Measurements from ENCODE around the gene CKB. TPM values are rescaled to one million over a fixed set of nuclear protein-coding genes. Genes with fewer than 3 reads are reported as not detected.

CKB gene
- total RNA-seq, 2 experiments from 2014 or later, result 0.82 to 3.0 TPM

GRCh38 chr14:103517721-103518421, 4.8 kb downstream of the CKB start:
- no peaks in the 10 kb centered on the region for H3K36me3 ChIP-seq (ENCODE audit: insufficient read depth, low read length)
- H3K4me1 ChIP-seq (ENCODE audit: insufficient read depth, low read length, poor library complexity, severe bottlenecking), result peaks cover 17% of the 10 kb centered on the region
- no peak for TF ChIP-seq EZH2phosphoT487 (IDR thresholded peaks at IDR 0.05; ENCODE audit: borderline replicate concordance, low read depth, low read length)
- TF ChIP-seq CTCF (conservative IDR thresholded peaks at IDR 0.05; ENCODE audit: low read length), result no peak
- no peak overlapping the region for H3K4me2 ChIP-seq (ENCODE audit: low read length)
- H3K9me3 ChIP-seq (ENCODE audit: low read length), result no peaks in the 10 kb centered on the region
- H3K4me3 ChIP-seq (ENCODE audit: low read depth, low read length, poor library complexity, severe bottlenecking), result no peak overlapping the region
- intact Hi-C loops (cut with micrococcal nuclease; ENCODE audit: unreplicated experiment), result loop anchor here (1.0 to 5.0 kb wide), 2 partner anchors 28 to 44 kb away; partner anchors contain the start of genes BAG5 and COA8
- H2AFZ ChIP-seq (ENCODE audit: low read length), result no peak overlapping the region
- DNase-seq (ENCODE audit: low spot score), result no peak
- no peaks in the 10 kb centered on the region; the same call in 1 of the 2 replicates for H4K20me1 ChIP-seq (ENCODE audit: insufficient read depth, low read length)
- no peaks in the 10 kb centered on the region for H3K79me2 ChIP-seq (ENCODE audit: insufficient read depth, low read depth, low read length)
- H3K27ac ChIP-seq (ENCODE audit: low read depth, low read length, poor library complexity, severe bottlenecking), result no peak overlapping the region
- ChIA-PET POLR2A (no interaction called here), CTCF (ENCODE audit: unreplicated experiment) (interaction anchor here (0.6 to 1.1 kb wide), 2 partner anchors 11 to 49 kb away, joined by 3 to 5 read pairs; partner anchors contain the start of gene TRMT61A)
- H3K9me2 ChIP-seq (ENCODE audit: insufficient read depth, low read length), result no peaks in the 10 kb centered on the region
- BruUV-seq (replicated peaks), result no TSS peak

- POLR2A ChIA-PET, result no interaction called here
- CTCF ChIA-PET (ENCODE audit: unreplicated experiment), result no interaction called here
- BruUV-seq (replicated peaks), result no TSS peak
- Histone ChIP-seq H2AFZ (ENCODE audit: low read length) (no peak overlapping the region), H3K4me1 (ENCODE audit: insufficient read depth, low read length, poor library complexity, severe bottlenecking) (peaks cover 17% of the 10 kb centered on the region), H3K4me3 (ENCODE audit: low read depth, low read length, poor library complexity, severe bottlenecking) (no peak overlapping the region), H4K20me1 (ENCODE audit: insufficient read depth, low read length) (no peaks in the 10 kb centered on the region; the same call in 1 of the 2 replicates), H3K79me2 (ENCODE audit: insufficient read depth, low read depth, low read length) (no peaks in the 10 kb centered on the region), H3K9me3 (ENCODE audit: low read length) (no peaks in the 10 kb centered on the region), H3K4me2 (ENCODE audit: low read length) (no peak overlapping the region), H3K9me2 (ENCODE audit: insufficient read depth, low read length) (no peaks in the 10 kb centered on the region), H3K36me3 (ENCODE audit: insufficient read depth, low read length) (peaks cover 4% of the 10 kb centered on the region; the same call in 1 of the 2 replicates), H3K27ac (ENCODE audit: low read depth, low read length, poor library complexity, severe bottlenecking) (no peak overlapping the region)
- intact Hi-C loops (cut with micrococcal nuclease; ENCODE audit: unreplicated experiment), result loop anchor here (5.0 kb wide), 1 partner anchor 45 kb away; the partner anchor contains the start of genes BAG5 and COA8
- TF ChIP-seq CTCF (conservative IDR thresholded peaks at IDR 0.05; ENCODE audit: low read length) (no peak), EZH2phosphoT487 (IDR thresholded peaks at IDR 0.05; ENCODE audit: borderline replicate concordance, low read depth, low read length) (no peak)
- DNase-seq (ENCODE audit: low spot score), result no peak
Observed at GRCh38 chr14:103517174-103517566, 5.5 kb downstream of the CKB start.

All from OCI-LY7 (cell line).